Stimulated activated CD8-positive, alpha-beta memory T cell treated with anti-CD3 and anti-CD28 coated beads, Interleukin-15, amount 100 ng/mL, for 24 hours (primary cell): ENCODE results near the gene MYBBP1A.

Source experiments
- DNase-seq: peaks from one replicate; pipeline ENCODE4 v3.0.0-alpha.2; 2020; ENCODE audit warnings: low read depth

Gene MYBBP1A

DNA sequence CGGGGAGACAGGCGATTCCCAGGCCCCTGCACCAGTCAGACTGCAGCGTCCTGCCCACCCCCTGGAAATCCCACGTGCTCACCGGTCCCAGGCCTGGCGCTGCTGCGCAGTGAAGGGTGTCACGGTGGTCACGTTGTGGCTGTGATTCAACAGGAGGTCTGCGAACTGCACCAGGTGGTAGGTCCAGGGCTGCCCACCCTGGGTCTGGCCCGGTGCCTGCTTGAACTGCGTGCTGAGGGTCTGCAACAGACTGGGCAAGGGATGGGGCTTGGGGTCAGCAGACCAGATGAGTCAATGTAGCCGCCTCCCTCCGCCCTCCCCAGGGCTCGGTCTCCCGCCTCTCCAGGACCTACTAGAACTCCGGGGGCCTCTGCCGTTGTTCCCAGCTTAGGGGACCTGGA lies 7.1 kb downstream of the MYBBP1A start:
- DNase-seq = no peak

DNA sequence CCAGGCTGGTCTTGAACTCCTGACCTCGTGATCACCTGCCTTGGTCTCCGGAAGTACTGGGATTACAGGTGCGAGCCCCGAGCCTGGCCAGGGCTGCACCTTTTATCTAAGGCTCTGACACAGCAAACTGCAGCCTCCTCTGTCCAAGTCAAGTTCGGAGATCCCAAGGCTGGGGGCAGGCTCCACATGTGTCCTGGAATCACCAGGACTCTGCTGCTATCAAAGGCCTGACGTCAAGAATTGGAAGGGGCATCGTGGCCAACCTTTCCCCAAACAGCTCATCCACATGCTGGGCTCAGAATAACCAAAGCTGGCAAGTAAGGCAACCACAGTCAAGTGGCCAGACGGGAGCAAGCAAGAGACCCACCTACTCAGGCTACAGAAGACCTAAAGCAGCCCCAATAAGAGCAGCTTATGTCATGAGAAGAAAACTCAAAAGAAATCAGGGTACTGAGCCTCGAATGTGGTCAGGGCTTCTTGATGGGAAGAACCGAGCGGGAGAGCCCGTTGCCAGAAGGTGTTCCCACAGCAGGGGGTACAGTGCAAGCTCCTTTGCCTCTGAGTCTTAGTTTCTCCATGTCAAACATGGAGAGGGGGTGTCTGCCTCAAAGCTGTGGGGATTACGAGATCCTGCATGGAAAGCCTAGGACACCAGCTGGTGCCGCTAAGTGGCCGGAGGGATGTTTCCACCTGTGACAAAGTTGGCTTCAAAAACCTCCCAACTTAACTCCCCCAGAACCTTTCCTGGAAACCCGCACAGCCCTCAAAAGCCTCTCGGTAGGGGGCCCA lies 7.9 kb downstream of the MYBBP1A start:
- DNase-seq = no peak

GRCh38 chr17:4545217-4545951 lies 9.8 kb downstream of the MYBBP1A start:
- DNase-seq = no peak

GRCh38 chr17:4544951-4545216 lies 10.3 kb downstream of the MYBBP1A start:
- no peak for DNase-seq

DNA sequence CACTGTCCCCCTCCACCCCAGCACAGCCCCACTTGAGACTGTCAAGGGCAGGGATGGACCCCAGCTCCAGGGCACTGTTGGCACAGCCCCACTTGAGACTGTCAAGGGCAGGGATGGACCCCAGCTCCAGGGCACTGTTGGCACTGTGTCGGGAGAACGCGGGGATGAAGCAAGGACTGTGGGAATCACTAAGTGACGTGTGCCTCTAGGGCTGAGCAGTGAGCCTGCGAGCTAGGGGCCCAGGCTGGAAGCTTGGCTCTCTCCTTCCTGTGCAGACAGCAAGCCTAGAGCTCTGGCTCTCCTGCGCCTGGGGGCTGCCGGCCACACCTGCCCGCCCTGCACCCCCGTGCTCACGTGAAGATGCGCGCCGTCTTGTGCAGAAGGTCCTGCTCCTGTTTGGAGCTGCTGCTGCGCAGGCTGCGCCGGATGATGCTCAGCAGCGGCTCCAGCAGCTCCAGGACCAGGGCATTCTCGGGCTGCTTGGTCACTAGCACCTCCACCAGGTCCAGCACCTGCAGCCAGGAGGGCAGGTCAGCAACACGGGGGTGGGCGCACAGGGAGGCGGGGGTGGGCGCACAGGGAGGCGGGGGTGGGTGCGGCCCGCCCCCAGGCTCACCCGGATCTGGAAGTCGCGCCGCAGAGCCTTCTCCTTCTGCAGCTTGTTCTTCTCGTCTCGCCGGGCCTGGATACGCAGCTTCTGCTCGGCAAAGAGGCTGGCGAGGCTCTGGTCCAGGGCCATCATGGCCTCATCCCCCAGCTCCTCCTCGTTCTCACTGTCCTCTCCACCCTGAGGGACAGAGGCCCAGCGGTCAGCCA lies 10.8 kb downstream of the MYBBP1A start:
- no peak for DNase-seq

DNA sequence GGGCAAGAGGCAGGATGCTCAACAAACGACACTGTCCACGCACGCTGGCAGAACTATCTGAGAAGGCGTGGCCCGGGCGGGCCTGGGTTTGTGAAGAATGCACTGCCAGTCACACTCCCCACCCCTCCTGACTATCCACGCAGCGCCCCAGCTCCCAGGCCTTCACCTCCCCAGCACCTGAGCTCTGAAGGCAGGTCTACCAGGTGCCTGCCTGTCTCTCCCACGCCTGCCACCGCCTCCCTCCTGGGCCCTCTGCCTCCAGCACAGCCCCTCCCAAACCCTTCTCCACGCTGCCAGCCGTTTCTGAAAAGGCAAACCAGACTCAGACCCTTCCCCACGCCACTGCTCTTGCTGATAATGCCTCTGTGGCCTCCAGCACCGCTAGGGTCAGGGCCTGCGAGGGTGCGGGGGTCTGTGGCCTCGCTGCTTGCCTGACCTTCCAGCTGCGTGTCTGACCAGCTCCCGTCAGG lies 11.6 kb downstream of the MYBBP1A start:
- no peak for DNase-seq

- no peak for DNase-seq
Measured at GRCh38 chr17:4542726-4543191, 12.4 kb downstream of the MYBBP1A start.

GRCh38 chr17:4542003-4542725 lies 13.0 kb downstream of the MYBBP1A start:
- DNase-seq = no peak

- DNase-seq = no peak
Measured at GRCh38 chr17:4541328-4542002, 13.7 kb downstream of the MYBBP1A start.

DNA sequence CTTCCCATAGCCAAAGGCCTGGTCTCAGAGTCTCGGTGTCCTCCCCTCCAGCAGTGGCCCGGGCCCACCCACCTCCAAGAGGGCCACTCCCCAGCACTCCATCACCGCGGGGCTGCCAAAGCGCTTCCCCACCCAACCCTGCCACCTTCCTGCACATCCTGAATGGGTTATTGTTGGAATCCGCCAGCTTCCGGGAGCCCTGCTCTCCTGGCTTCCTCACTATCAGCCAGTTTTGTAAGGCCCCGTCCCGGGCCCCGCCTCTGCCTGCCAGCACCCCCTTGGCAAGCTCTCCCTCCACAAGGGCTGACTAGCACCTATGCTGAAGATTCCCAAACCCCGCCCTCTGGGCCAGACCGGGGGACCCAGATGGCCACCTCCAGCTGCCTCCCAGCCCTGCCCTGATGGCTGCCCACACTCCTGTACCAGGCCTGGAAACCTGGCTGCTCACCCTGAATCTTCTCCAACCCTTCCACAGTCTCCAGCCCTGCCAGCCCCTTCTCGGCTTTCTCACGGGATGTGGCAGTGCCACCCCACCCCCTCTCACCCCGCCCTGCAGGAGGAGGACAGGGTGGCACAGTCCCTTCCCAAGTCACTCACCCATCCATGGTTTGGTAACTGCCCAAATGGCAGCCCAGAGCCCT lies 14.4 kb downstream of the MYBBP1A start:
- DNase-seq = no peak

GRCh38 chr17:4540224-4540651 lies 14.9 kb downstream of the MYBBP1A start:
- DNase-seq = no peak

DNA sequence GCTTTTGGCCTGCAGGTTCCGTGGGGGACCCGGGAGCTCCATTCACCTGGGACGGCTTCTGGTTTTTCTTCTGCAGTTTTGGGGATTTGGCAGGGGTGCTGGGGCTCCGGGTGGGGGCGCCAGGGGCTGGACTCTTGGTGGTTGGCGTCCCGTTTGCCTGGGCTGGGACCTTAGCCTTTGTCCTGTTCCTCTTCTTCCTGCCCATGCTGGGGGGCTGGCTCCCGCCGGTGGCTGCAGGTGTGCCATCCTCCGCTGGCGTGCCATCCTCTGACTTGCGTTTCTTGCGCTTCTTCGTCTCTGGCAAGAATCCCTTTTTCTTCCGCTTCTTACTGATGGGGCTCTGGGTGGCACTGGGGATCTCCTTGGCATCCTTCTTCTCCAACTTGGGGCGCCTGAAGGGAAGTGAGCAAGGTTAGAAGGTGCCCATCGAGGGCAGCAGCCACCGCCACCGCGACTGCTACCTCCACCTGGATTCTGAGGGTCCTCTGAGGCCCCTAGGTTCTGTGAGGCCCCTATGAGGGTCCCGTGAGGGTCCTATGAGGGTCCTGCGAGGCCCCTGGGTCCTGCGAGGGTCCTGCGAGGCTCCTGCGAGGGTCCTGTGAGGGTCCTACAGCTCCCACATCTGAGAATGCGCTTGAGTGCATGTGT lies 15.5 kb downstream of the MYBBP1A start:
- no peak for DNase-seq

DNA sequence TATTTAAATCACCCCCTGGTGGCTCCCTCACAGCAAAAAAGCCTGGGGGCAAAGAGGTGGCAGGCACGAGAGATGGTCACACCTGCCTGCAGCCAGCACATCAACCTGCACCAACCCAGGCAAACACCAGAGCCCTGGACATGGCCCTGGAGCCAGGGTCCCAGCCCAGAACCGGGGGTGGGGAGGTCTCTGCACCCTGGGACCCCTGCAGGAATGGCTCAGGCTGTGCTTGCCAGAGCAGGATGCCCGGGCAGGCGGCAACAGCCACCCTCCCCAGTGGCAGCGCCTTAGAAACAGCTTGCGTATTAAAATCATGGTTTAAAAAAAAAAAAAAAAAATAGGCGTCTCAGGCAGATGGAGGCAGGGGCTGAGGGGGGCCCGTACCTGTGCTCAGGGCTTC lies 16.2 kb downstream of the MYBBP1A start:
- no peak for DNase-seq

GRCh38 chr17:4538236-4539002 lies 16.8 kb downstream of the MYBBP1A start:
- DNase-seq = no peak

- no peak for DNase-seq
Measured at GRCh38 chr17:4537451-4538235, 17.5 kb downstream of the MYBBP1A start.

GRCh38 chr17:4536742-4537411 lies 18.3 kb downstream of the MYBBP1A start:
- DNase-seq = no peak

- DNase-seq = no peak
Measured at GRCh38 chr17:4536259-4536741, 18.9 kb downstream of the MYBBP1A start.

DNA sequence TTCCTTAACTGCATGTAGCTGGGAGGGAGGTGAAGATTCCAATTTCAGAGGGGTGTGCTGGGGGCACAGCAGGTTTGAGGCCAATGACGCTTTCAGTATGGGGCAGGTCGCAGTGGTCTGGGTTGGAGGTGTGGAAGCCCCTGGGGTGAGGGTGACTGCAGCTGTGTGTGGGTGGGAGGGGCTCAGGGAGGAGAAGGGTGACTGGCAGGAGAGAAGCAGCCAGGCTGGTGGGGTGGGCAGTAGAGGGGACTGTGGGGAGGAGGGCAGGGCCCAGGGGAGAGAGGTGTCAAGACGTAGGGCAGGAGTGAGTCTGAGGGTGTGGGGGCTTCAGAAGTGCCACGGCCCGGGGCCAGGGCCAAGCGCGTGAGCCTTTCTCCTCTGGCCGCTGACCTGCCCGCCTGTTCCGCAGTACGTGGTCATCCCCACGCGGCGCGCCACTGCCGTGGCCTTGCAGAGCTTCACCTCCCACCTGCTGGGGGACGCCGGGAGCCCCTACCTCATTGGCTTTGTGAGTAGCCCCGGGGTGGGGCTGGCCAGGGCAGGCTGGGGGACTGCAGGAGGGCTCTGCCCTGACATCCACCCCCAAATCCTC lies 19.4 kb downstream of the MYBBP1A start:
- no peak for DNase-seq
